NCI-H2029 (cell line): ENCODE data around the gene CENPI.
A peak's percentile ranks its signal among the peaks of the same experiment; 100 is the strongest.
"Not testable (repeated sequence)": the region's sequence is repeated elsewhere in the genome, so short reads cannot be mapped to it uniquely, and the experiment has no call there.

Source experiments
- DNase-seq: peaks from one replicate; lab custom pipeline; 2025; lab: John Stamatoyannopoulos, UW

Gene CENPI, protein sequence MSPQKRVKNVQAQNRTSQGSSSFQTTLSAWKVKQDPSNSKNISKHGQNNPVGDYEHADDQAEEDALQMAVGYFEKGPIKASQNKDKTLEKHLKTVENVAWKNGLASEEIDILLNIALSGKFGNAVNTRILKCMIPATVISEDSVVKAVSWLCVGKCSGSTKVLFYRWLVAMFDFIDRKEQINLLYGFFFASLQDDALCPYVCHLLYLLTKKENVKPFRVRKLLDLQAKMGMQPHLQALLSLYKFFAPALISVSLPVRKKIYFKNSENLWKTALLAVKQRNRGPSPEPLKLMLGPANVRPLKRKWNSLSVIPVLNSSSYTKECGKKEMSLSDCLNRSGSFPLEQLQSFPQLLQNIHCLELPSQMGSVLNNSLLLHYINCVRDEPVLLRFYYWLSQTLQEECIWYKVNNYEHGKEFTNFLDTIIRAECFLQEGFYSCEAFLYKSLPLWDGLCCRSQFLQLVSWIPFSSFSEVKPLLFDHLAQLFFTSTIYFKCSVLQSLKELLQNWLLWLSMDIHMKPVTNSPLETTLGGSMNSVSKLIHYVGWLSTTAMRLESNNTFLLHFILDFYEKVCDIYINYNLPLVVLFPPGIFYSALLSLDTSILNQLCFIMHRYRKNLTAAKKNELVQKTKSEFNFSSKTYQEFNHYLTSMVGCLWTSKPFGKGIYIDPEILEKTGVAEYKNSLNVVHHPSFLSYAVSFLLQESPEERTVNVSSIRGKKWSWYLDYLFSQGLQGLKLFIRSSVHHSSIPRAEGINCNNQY

DNA sequence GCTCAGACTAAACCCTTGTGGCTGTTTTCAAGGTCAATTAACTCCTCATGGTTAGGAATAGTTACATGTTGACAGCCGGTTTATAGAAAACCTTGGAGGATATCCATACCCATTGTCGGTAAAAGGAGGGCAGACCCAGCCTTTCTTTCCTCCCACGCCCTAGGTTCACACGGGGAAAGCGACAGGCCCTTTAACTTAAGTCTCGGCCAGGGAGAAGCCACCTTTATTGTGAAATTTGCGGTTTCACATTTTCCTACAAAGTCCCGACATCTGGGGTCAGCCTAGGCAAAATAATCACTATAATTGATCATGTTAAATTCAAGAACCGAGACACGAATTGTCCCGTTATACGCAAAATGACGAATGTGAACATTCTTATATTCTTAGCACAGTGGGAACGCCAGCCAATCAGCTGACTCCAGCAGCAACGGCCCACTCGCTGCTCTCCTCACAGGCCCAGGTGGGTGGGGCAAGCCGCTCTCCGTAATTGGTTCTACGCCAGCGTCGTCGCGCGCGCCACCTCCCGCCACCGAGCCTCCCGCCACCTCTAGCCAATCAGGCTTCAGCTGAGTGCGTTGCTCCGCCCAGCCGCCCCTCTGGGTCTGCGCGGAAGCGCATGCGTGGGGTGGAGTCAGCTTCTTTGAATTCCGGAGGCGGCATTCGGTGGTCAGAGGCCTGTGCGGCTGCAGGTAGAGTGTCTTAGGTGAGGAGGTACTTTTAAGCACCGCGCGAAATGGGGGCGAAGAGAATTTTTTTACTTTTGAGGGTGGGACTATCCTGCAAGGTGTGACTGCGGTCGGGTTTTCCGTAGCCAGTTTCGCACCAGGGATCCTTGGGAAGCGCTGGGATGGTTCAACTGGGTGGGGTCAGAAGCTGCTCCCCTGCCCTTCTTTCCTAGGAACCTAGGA, at the start of gene CENPI:
Gene CENPI, plus strand, starts transcription at position 659 of the 908 bp plus-strand sequence. CDS start 2,867 bp downstream, outside the sequence.
- peak; percentile 85 for DNase-seq

DNA sequence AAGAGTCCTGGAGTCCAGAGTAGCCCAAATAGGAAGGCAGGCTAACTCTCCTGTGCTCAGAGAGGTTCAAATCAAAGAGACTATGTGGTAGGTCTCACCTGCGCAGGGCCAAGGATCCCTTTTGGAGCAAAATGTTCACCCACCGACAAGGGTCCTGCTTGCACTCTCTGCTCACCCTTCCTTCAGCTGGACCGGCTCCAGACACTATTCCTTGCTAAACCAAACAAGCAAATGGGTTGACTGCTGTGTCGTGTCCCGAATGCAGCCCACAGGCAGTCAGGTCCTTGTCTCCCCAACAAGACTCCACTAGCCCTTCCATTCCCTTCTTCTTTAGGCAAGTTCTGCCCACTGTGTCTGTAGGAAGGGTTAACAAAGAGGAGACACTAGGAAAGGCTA, 46.9 kb upstream of the CENPI start:
- DNase-seq = no peak

DNA sequence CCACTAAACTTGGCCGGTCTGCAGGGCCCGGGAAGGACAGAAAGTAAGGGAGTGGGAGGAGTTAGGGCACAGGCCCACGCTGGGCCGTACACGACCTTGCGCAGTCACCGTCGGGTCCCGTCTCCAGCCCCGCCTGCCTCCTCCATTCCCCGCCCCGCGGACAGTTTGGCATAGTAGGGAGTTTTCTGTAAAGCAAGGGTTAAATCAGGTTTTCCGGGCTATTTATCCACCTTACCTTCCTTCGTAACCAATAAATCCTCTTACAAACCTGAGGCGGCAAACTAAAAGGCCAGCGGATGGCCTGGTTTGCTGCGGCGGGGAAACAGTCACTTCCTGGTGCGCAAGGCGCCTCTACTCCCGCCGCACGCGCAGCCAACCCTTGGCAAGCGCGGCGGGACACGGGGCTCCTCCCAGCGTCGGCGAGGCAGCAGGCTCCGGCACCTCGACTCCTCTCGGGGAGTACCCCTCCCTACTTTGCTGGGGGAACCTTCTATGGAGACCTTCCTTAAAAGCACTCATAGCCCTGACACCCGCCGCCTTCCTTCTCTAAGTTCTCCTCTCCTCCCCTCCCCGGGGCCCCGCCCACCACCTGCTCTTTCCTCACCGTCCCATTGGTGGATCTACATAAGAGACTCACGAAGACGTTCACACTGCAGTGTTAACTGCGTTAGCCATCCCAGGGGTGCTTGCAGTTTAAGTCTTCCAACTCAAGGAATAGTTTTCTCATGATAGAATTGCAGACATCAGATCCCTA, 46.3 kb upstream of the CENPI start, which contains the start of gene TRMT2B:
Gene TRMT2B, minus strand, starts transcription at position 563 of the 754 bp plus-strand sequence. CDS start 9,822 bp downstream, outside the sequence.
- DNase-seq = peak; percentile 50

DNA sequence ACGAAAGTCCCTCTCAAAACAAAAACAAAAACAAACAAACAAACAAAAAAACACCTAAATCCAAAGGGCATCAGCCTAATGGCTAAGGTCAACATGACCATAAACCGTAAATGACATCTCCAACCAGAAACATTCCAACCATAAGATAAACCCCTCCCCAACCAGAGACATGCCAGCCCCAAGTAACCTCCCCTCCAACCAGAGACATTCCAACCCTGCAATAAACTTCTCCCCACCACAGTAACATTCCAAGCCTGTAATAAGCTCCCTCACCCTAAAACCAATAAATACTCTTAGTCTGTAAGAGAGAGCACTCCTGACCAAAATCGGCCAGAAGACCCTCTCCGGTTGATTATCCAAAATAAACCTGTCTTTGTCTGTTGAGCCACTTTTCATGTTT, 41.5 kb upstream of the CENPI start:
- DNase-seq = not testable (repeated sequence)

DNA sequence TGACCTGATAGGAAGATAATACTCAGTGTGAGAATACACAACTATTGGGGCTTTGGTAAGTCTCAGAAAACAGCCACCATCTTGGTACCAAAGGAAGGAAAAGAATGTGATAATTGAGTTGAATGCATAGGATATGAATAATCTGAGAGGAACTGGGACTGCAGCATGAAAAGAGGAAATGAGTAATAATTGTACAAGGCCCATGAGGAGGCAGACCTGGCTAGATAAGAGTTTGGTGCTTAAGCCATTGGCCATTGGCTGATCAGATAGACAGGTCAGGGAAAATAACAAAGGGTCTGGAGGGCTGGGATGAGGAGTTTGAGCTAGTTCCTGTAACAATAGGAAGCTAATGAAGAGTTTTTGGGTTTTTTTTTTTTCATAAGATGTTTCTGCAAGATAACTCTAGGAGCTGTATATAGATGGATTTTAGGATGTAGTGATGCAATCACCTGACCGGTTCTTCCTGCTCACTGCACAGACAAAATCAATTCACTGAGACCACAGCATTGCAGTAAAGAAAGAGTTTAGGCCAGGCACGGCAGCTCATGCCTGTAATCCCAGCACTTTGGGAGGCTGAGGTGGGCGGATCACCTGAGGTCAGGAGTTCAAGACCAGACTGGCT, 40.8 kb upstream of the CENPI start:
- DNase-seq = no peak

DNA sequence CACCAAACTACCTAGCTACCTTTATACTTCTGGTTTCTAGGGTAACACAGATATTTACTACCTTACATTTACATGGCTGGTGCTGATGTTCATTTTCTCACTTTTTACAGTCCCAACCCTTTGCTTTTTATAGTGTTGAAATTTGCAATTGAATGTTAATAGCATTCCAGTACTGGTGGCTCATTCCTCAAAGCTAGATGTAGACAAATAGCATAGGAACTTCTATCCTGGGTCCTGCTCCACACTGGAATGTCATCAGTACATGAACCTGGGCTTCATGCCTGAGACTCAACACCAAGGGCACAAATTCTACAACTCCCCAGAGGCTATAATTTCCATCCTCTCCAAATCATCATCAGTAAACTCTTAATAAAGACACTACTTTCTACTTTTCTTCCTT, 35.8 kb upstream of the CENPI start:
- DNase-seq = no peak

DNA sequence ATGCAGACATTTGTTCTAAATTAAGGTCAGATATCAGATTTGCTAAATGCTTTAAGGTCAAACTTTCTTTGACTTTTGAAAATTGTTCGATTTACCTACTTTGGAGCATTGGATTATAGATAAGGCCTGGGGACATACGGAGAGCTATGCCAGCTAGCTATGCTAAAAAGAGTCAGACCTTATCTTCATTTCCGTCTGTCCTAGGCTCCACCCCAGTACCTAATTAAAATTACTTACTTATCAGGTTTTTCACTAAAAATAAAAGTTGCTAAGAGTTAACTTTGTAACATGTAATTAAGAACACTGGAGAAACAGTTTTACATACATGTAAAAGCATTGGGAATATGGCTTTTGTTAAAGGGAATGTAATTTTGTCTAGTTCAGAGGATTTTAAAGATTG, 26.4 kb upstream of the CENPI start:
- DNase-seq = no peak

DNA sequence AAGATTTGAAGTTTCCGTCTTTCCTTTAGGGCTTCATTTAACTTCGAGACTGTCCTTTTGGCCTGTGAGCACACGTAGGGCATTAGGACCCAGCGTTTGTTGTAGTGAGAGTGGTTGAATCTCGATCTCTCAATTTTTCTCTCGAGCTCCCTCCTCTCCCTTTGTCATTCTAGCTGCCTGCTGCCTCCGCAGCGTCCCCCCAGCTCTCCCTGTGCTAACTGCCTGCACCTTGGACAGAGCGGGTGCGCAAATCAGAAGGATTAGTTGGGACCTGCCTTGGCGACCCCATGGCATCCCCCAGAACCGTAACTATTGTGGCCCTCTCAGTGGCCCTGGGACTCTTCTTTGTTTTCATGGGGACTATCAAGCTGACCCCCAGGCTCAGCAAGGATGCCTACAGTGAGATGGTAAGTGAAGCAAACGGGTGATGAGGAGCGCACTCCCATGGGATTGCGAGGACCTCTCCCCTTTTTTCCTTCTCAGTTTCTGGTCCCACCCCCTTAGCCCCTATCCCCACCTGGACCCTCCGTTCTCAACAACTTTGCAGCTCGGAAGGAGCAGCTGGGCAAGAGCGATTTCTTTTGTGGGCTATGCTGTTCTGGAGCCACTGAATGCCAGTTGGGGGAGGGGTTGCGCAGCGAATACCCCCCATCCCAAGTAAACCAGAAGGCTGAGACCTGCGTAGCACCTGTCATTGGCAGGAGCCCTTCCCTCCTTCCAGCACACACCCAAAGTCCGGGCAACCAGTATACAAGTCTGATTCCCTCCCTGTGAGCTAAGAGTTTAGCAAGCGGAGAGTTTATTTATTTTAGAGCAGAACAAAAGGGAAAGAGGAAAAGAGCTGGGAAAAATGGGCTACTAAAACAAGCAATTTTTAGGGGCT, 19.0 kb upstream of the CENPI start, which contains the start of gene TMEM35A:
Gene TMEM35A, plus strand, starts transcription at position 164 of the 883 bp plus-strand sequence. Its CDS starts 124 bp downstream, at position 288.
- no peak for DNase-seq

DNA sequence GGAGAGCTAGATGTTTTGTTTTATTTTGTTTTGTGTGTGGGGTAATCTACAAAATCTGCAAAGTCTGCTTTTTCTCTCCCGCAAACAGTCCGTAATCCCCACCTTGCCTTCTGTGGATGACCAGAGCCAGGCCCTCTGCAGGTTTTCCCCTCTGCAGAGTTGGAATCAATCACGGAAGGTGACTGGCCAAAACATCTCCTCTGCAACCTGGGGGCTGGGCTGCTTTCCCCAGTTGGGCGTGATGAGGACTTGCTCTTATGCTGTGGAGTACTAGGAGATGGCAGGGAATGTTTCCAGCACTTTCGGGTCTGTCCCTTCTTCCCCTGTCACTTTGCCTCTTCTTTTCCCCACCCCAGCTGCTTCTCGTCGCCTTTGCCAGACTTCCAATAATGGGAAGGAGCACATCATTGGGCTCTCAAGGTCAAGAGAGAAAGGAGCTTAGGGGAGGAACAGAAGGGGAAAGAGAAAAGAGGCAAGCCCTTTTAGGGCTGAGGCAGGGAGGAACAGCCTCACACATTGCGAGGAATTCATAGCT, 18.2 kb upstream of the CENPI start:
- DNase-seq = no peak

DNA sequence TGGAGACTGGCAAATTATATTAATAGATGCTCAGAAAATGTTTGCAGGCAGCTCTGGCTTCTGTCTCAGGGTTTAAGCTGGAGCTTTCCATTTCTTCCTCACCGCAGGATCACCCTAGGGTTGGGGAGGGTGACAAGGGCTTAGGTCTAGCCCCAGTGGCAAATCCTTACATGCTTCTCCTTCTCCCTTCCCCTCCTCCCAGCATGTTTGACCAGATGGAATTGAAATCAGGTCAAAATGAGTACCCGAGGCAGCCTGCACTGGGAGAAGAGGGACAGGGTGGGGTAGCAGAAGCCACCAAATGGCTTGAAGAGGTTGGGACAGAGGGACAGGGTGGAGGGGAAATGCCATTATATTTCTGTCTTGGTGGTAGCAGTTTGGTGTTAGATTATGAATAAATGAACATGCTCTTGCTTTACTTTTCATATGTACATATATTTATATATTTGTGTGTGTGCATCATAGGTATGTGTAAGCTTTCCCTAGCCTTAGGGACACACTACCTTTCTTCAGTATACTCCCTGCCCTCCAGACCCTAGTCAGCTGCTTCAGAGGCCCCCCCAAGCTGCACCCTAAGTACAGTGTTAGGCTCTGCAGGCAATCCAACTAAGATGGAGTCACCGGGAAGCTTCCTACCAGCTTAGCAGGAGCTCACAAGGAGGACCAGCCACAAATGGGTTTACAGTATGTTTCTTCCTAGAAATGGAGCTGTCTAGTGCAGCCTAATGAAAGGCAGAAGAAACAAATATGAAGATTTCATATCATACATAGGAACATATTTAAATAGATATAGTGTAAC, 17.5 kb upstream of the CENPI start:
- DNase-seq = no peak

DNA sequence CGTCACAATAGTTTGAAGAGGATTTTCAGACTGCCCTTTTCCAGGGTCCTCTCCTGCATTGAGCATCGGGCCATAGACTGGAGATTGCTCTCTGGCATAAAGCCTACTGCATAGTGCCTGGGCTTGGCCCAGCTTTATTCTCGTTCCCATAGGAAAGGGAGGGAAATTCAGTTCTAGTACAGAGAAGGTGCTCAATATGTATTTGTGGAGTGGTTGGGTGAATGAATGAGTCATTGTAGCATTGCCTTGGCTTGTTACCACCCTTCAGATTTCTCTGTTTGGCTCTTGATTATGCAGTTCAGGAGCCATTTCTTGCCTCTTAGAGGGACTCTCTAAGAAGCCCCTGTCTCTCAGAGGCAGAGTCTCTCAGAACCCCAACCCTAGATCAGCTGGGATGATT, 16.8 kb upstream of the CENPI start:
- no peak for DNase-seq

DNA sequence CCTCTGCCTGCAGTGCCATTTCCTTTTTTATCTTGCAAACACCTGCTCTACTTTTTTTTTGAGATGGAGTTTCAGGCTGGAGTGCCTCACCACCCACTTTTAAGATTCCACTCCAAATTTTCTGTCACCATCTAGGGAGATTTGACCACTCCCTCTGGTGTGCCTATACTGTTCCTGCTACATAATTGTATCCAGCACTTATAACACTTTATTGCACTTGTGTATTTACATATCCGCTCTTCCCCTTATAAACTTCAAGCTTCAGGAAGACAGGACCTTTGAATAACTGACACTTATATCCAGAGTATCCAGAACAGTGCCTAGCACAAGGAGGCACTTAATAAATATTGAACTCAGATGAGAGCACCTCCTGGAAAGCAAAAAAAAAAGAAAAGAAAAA, 6.2 kb upstream of the CENPI start:
- no peak for DNase-seq

DNA sequence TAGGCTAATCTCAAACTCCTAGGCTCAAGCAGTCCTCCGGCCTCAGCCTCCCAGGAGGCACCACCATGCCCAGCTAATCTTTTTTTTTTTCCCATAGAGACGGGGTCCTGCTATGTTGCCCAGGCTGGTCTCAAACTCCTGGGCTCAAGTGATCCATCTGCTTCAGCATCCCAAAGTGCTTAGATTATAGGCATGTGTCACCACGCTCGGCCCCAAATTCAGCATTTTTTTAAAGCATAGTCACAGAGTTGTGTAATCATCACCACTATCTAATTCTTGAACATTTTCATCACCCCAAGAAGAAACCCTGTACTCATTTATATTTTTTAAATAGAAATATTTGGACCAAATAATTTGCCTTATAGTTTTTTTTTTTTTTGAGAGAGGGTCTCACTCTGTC, 10.3 kb downstream of the CENPI start:
- no peak for DNase-seq

DNA sequence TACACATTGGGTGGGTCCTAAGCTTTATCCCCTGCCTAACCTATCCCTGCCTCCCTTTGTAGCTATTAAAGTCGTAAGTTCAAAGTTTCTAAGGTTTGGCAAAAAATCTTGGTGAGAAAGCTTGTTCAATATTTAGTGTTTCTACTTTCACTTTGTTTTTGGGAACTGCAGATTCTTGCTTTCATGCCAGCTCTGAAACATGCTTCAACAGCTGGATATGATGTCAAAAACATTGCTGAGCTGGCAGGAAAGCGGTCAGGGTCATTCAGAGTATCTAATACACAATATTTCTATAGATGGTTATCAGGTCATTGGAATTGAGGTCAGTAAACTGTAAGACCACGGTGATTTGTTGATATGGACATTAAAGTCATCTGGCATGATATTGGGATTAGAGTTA, 19.7 kb downstream of the CENPI start:
- DNase-seq = no peak

DNA sequence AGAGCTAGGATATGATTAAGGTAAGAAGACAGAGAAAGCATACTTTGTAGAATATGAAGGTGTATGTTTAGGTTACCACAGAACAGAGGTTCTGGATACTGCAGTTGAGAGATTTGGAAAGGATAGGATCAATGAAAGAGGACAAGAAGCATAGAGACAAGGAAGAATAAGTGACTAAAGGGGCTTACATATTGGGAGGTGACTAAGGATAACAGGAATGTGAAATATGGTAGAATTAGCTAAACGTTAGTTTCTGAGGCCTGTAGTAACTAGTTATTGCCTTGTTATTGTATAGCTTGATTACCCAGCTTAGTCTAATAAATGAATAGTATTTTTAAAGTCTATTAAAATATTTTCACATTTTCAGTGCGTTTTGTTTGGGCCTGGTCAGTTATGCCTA, 38.2 kb downstream of the CENPI start:
- DNase-seq = no peak
